Glomerular endothelial cell (primary cell): Measurements from ENCODE around the gene CYLD. TPM values are rescaled to one million over a fixed set of nuclear protein-coding genes. Genes with fewer than 3 reads are reported as not detected.

Experiments
- DNase-seq: peaks from one replicate; pipeline ENCODE4 v3.0.0-alpha.2; 2011; ENCODE audit warnings: low read depth, low spot score; ENCODE audit errors: extremely low read depth
- total RNA-seq: library from RNA; depleted of rRNA; stranded (reverse); fragments of >200 nt; gene quantifications from 2 replicates; pipeline ENCODE4 v1.2.3, GENCODE V29; 2015

CYLD gene
- total RNA-seq, 1 donor from 2014 or later, result 31.6 TPM

GRCh38 chr16:50737420-50737959 is 4.4 kb upstream of the CYLD start:
- DNase-seq, result no peak

GRCh38 chr16:50739031-50739430 is 2.9 kb upstream of the CYLD start:
- no peak for DNase-seq

GRCh38 chr16:50740736-50741135 is 1.1 kb upstream of the CYLD start:
- no peak for DNase-seq

GRCh38 chr16:50741225-50741780 is 583 bp upstream of the CYLD start:
- DNase-seq, result no peak

GRCh38 chr16:50742576-50743200 is 802 bp downstream of the CYLD start:
- no peak for DNase-seq

GRCh38 chr16:50743581-50744225 is 1.8 kb downstream of the CYLD start:
- no peak for DNase-seq

- no peak for DNase-seq
Measured at GRCh38 chr16:50744881-50745280, 3.0 kb downstream of the CYLD start.

GRCh38 chr16:50745940-50746339 is 4.1 kb downstream of the CYLD start:
- DNase-seq, result no peak

- no peak for DNase-seq
Measured at GRCh38 chr16:50747207-50747956, 5.5 kb downstream of the CYLD start.

- no peak for DNase-seq
Measured at GRCh38 chr16:50751528-50751927, 9.6 kb downstream of the CYLD start.

- no peak for DNase-seq
Measured at GRCh38 chr16:50752471-50753235, 10.8 kb downstream of the CYLD start.

GRCh38 chr16:50756473-50756872 is 14.6 kb downstream of the CYLD start:
- no peak for DNase-seq

GRCh38 chr16:50761267-50761666 is 19.4 kb downstream of the CYLD start:
- DNase-seq, result no peak

- no peak for DNase-seq
Measured at GRCh38 chr16:50762241-50762640, 20.4 kb downstream of the CYLD start.

GRCh38 chr16:50763211-50763610 is 21.3 kb downstream of the CYLD start:
- DNase-seq, result no peak

- no peak for DNase-seq
Measured at GRCh38 chr16:50765260-50765659, 23.4 kb downstream of the CYLD start.

GRCh38 chr16:50765861-50766260 is 24.0 kb downstream of the CYLD start:
- no peak for DNase-seq

- no peak for DNase-seq
Measured at GRCh38 chr16:50767197-50767596, 25.3 kb downstream of the CYLD start.

- DNase-seq, result no peak
Measured at GRCh38 chr16:50771366-50771765, 29.5 kb downstream of the CYLD start.

- no peak for DNase-seq
Measured at GRCh38 chr16:50774405-50774804, 32.5 kb downstream of the CYLD start.

GRCh38 chr16:50774960-50775359 is 33.1 kb downstream of the CYLD start:
- no peak for DNase-seq
